SK-N-SH (cell line): ENCODE measurements around the gene ZNF709. TPM values are rescaled to one million over a fixed set of nuclear protein-coding genes. Genes with fewer than 3 reads are reported as not detected.
A peak's percentile ranks its signal among the peaks of the same experiment; 100 is the strongest.

ENCODE experiments used
- CTCF ChIA-PET: fragments of 300-600, 350-600 bp; formaldehyde crosslinking; extraction: SDS; loops from one replicate; lab custom pipeline; 2021; lab: Yijun Ruan, JAX
- POLR2A ChIA-PET: fragments of 350-600 bp; sonication (Branson Sonifier 250); formaldehyde crosslinking; extraction: SDS; loops from one replicate; lab custom pipeline; 2020; ENCODE audit warnings: antibody characterized with exemption, inconsistent platforms; lab: Yijun Ruan, JAX
- DNase-seq: peaks from one replicate; pipeline ENCODE4 v3.0.0; 2012
- H2AFZ ChIP-seq: fragments of 200-600 bp; sonication (generic); 2 replicates; pipeline ENCODE4 v1.8.1; 2016; ENCODE audit warnings: antibody characterized with exemption, mild to moderate bottlenecking, low read depth
- H3F3A ChIP-seq: fragments of 200-600 bp; sonication (generic); replicated peaks from 2 replicates; pipeline ENCODE3; 2016; ENCODE audit warnings: antibody characterized with exemption, mild to moderate bottlenecking; ENCODE audit not compliant: insufficient read depth
- H3K27ac ChIP-seq, 2 experiments: fragments of 200-500 bp in 1 of 2; fragments of 200-600 bp in 1 of 2; sonication (Bioruptor generic) in 1 of 2; sonication (generic), shearing (Covaris generic) in 1 of 2; 2 replicates each; pipeline versions ENCODE4 v1.5.1 to v1.6.1; 2014 to 2016; ENCODE audit warnings: low read depth in 2 of 2, inconsistent platforms in 1 of 2, low read length in 1 of 2, mild to moderate bottlenecking in 1 of 2, mixed read lengths in 1 of 2
- H3K27me3 ChIP-seq: fragments of 200-600 bp; sonication (generic), shearing (Covaris generic); 2 replicates; pipeline ENCODE4 v1.6.1; 2016; ENCODE audit warnings: mixed run types; ENCODE audit not compliant: insufficient read depth
- H3K36me3 ChIP-seq, 2 experiments: fragments of 200-500 bp in 1 of 2; fragments of 200-600 bp in 1 of 2; sonication (Bioruptor generic) in 1 of 2; sonication (generic) in 1 of 2; replicated peaks in 1 of 2; 2 replicates each; pipeline versions ENCODE3 to v1.5.1; 2014 to 2016; ENCODE audit warnings: low read length in 1 of 2, mild to moderate bottlenecking in 1 of 2; ENCODE audit not compliant: insufficient read depth in 2 of 2, control insufficient read depth in 1 of 2
- H3K4me1 ChIP-seq, 2 experiments: fragments of 200-500 bp in 1 of 2; fragments of 200-600 bp in 1 of 2; sonication (Bioruptor generic) in 1 of 2; sonication (generic), shearing (Covaris generic) in 1 of 2; 2 replicates each; pipeline versions ENCODE4 v1.5.1 to v1.6.1; 2014 to 2016; ENCODE audit warnings: low read depth in 1 of 2, low read length in 1 of 2, mixed run types in 1 of 2; ENCODE audit not compliant: insufficient read depth in 2 of 2, control insufficient read depth in 1 of 2
- H3K4me2 ChIP-seq: fragments of 200-600 bp; sonication (generic), shearing (Covaris generic); 2 replicates; pipeline ENCODE4 v1.6.1; 2017; ENCODE audit warnings: mixed run types
- H3K4me3 ChIP-seq, 2 experiments: fragments of 200-500 bp in 1 of 2; fragments of 200-600 bp in 1 of 2; sonication (Bioruptor generic) in 1 of 2; sonication (generic), shearing (Covaris generic) in 1 of 2; 2 replicates each; pipeline versions ENCODE4 v1.5.1 to v1.8.1; 2014 to 2016; ENCODE audit warnings: low read depth in 2 of 2, inconsistent platforms in 1 of 2, low read length in 1 of 2, mild to moderate bottlenecking in 1 of 2, mixed read lengths in 1 of 2, moderate library complexity in 1 of 2
- H3K79me2 ChIP-seq: fragments of 200-600 bp; sonication (generic); 2 replicates; pipeline ENCODE4 v1.8.1; 2017; ENCODE audit warnings: mild to moderate bottlenecking; ENCODE audit not compliant: insufficient read depth
- H3K9ac ChIP-seq: fragments of 200-600 bp; sonication (generic); 2 replicates; pipeline ENCODE4 v1.6.1; 2017; ENCODE audit warnings: mixed run types
- H3K9me2 ChIP-seq: fragments of 200-600 bp; sonication (generic); 2 replicates; pipeline ENCODE4 v1.6.1; 2017; ENCODE audit warnings: mixed run types
- H3K9me3 ChIP-seq: fragments of 200-600 bp; sonication (generic); 2 replicates; pipeline ENCODE4 v1.6.1; 2017; ENCODE audit warnings: mixed run types, mild to moderate bottlenecking, moderate library complexity
- H4K20me1 ChIP-seq: fragments of 200-600 bp; sonication (generic); 2 replicates; pipeline ENCODE4 v1.6.1; 2017; ENCODE audit warnings: mild to moderate bottlenecking, mixed run types; ENCODE audit not compliant: insufficient read depth
- CHD2 ChIP-seq: fragments of 150-350 bp; IDR thresholded peaks from 2 replicates; pipeline ENCODE4 v1.6.1; 2018; ENCODE audit warnings: low read length; ENCODE audit not compliant: partially characterized antibody
- CTCF ChIP-seq: fragments of 200-600 bp; sonication (generic); IDR thresholded peaks from 2 replicates; pipeline ENCODE4 v1.6.1; 2017; ENCODE audit warnings: antibody characterized with exemption, mild to moderate bottlenecking, moderate library complexity
- ELF1 ChIP-seq: IDR thresholded peaks from 2 replicates; pipeline ENCODE4 v1.4.0; 2012
- FOSL2 ChIP-seq: IDR thresholded peaks from 2 replicates; pipeline ENCODE4 v1.4.0; 2012; ENCODE audit warnings: low read depth, mild to moderate bottlenecking, moderate library complexity, borderline replicate concordance
- GABPA ChIP-seq: IDR thresholded peaks from 2 replicates; pipeline ENCODE4 v1.4.0; 2012; ENCODE audit warnings: low read depth, mild to moderate bottlenecking
- GATA2 ChIP-seq: sonication (generic); formaldehyde crosslinking; IDR thresholded peaks from 2 replicates; pipeline ENCODE4 v1.5.0; 2020; ENCODE audit warnings: mild to moderate bottlenecking, missing genetic modification reagents
- MAX ChIP-seq: IDR thresholded peaks from 2 replicates; pipeline ENCODE4 v1.4.0; 2012; ENCODE audit warnings: low read depth
- MXI1 ChIP-seq: IDR thresholded peaks from 2 replicates; pipeline ENCODE4 v1.6.1; 2012; ENCODE audit warnings: mild to moderate bottlenecking, low read depth, low read length, improper control_type of control experiment
- NRF1 ChIP-seq: IDR thresholded peaks from 2 replicates; pipeline ENCODE4 v1.6.1; 2012; ENCODE audit warnings: low read depth, mild to moderate bottlenecking, low read length
- PBX3 ChIP-seq: IDR thresholded peaks from 2 replicates; pipeline ENCODE4; 2012
- POLR2AphosphoS5 ChIP-seq: IDR thresholded peaks from 2 replicates; pipeline ENCODE4 v1.6.1; 2012; ENCODE audit warnings: low read depth, low read length
- RAD21 ChIP-seq: IDR thresholded peaks from 2 replicates; pipeline ENCODE4 v1.6.1; 2012; ENCODE audit warnings: mild to moderate bottlenecking, low read length
- REST ChIP-seq: IDR thresholded peaks from 2 replicates; pipeline ENCODE4 v1.6.1; 2012; ENCODE audit warnings: mild to moderate bottlenecking, low read depth, low read length, moderate library complexity
- SIN3A ChIP-seq: IDR thresholded peaks from 2 replicates; pipeline ENCODE4 v1.6.1; 2012; ENCODE audit warnings: low read depth, mild to moderate bottlenecking, low read length, moderate library complexity, borderline replicate concordance
- SMC3 ChIP-seq: IDR thresholded peaks from 2 replicates; pipeline ENCODE4 v1.6.1; 2012; ENCODE audit warnings: low read depth, low read length, improper control_type of control experiment
- TAF1 ChIP-seq: IDR thresholded peaks from 2 replicates; pipeline ENCODE4 v1.6.1; 2012; ENCODE audit warnings: low read depth, mild to moderate bottlenecking, low read length, moderate library complexity, borderline replicate concordance
- TEAD4 ChIP-seq: IDR thresholded peaks from 2 replicates; pipeline ENCODE4 v1.4.0; 2012; ENCODE audit warnings: mild to moderate bottlenecking, borderline replicate concordance; ENCODE audit not compliant: insufficient read depth
- WGBS: methylation state at CpG from one replicate; pipeline ENCODE4 v1.1.6; 2017; ENCODE audit warnings: low lambda C conversion rate; 5-methylcytosine and 5-hydroxymethylcytosine counted together
- polyA plus RNA-seq, 3 experiments: library from polyadenylated mRNA; depleted of rRNA; stranded (reverse); fragments of >200 nt; gene quantifications; 2 replicates each; pipeline ENCODE4 v1.2.3, GENCODE V29; 2012

Gene ZNF709
- polyA plus RNA-seq, 1 of the 3 experiments (the other 2 are of a cell fraction), result 0.64 TPM

GRCh38 chr19:12495002-12495802 is 10.6 kb upstream of the ZNF709 start:
- peaks cover 0 to 3% of the 10 kb centered on the region in 2 experiments; a peak in 1 of 4 replicates for H3K4me1 ChIP-seq
- H3K27ac ChIP-seq, result peak overlapping the region in 1 of 2 experiments; percentile 80; a peak in 3 of 4 replicates
- TF ChIP-seq TEAD4 (no peak), POLR2AphosphoS5 (peak; percentile 78), REST (no peak), GABPA (0 out of 2 replicates have a peak, but pooled peaks have one; percentile 33), ELF1 (peak; percentile 50; the same call in 1 of the 2 replicates), FOSL2 (peak; percentile 24; the same call in 1 of the 2 replicates), PBX3 (no peak), TAF1 (peak; percentile 81; the same call in 1 of the 2 replicates), NRF1 (no peak), RAD21 (peak; percentile 60), GATA2 (CRISPR knock-in tag) (0 out of 2 replicates have a peak, but pooled peaks have one; percentile 5), CTCF (peak; percentile 37), SMC3 (peak; percentile 28; the same call in 1 of the 2 replicates), SIN3A (peak; percentile 31; the same call in 1 of the 2 replicates), MAX (peak; percentile 92), MXI1 (peak; percentile 91), CHD2 (peak; percentile 92)
- H3K9ac ChIP-seq, result peak overlapping the region; percentile 58
- DNase-seq, result peak; percentile 93
- H2AFZ ChIP-seq, result peak overlapping the region; percentile 82
- no peaks in the 10 kb centered on the region for H3K9me3 ChIP-seq
- no peaks in the 10 kb centered on the region for H4K20me1 ChIP-seq
- no peaks in the 10 kb centered on the region for H3K9me2 ChIP-seq
- ChIA-PET CTCF (interaction anchor here (0.6 to 2.1 kb wide), 12 partner anchors 10 to 698 kb away, joined by 3 to 10 read pairs (median 4); partner anchors contain the start of genes ZNF490, ZNF564, ZNF709 and ZNF791), POLR2A (interaction anchor here (0.8 to 1.6 kb wide), 11 partner anchors 11 to 572 kb away, joined by 3 to 16 read pairs (median 3); partner anchors contain the start of genes ZNF433, ZNF442, ZNF490 and ZNF563)
- no peaks in the 10 kb centered on the region for H3K79me2 ChIP-seq
- H3F3A ChIP-seq, result peaks cover 13% of the 10 kb centered on the region
- peak overlapping the region; percentile 82 for H3K4me2 ChIP-seq
- peak overlapping the region; percentile 55 to 69 for H3K4me3 ChIP-seq
- WGBS, result 9% methylated on average over 17 of the region's 51 CpGs
- H3K36me3 ChIP-seq, result no peaks in the 10 kb centered on the region
- no peaks in the 10 kb centered on the region for H3K27me3 ChIP-seq
